Measurements from ENCODE around the gene GPD2.
"Not testable (repeated sequence)": the region's sequence is repeated elsewhere in the genome, so short reads cannot be mapped to it uniquely, and the experiment has no call there.

The GPD2 gene

DNA sequence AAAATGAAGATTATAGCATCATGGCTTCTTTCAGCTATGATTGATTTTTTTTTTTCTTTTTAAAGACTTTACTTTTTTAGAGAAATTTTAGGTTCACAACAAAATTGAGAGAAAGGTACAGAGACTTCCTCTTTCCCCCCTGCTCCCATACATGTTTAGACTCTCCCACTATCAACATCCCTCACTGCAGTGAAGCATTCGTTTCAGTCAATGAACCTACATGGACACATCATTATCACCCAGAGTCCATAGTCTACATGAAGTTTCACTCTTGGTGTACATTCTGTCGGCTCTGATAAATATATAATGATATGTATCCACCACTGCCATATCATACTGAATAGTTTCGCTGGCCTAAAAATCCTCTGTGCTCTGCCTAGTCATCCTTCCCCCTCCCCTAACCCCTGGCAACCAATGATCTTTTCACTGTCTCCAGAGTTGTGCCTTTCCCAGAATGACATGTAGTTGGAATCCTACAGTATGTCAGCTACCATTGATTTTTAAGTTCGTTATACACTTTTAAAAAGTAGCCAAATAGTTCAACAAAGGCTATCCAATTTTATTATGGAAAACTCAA, 86.8 kb downstream of the GPD2 start:
- no peak overlapping the region for H3K4me3 ChIP-seq (ENCODE audit: low read length)
- TF ChIP-seq, protein P1, sequence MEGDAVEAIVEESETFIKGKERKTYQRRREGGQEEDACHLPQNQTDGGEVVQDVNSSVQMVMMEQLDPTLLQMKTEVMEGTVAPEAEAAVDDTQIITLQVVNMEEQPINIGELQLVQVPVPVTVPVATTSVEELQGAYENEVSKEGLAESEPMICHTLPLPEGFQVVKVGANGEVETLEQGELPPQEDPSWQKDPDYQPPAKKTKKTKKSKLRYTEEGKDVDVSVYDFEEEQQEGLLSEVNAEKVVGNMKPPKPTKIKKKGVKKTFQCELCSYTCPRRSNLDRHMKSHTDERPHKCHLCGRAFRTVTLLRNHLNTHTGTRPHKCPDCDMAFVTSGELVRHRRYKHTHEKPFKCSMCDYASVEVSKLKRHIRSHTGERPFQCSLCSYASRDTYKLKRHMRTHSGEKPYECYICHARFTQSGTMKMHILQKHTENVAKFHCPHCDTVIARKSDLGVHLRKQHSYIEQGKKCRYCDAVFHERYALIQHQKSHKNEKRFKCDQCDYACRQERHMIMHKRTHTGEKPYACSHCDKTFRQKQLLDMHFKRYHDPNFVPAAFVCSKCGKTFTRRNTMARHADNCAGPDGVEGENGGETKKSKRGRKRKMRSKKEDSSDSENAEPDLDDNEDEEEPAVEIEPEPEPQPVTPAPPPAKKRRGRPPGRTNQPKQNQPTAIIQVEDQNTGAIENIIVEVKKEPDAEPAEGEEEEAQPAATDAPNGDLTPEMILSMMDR (conservative IDR thresholded peaks at IDR 0.05; ENCODE audit: low read length): no peak
- no peak for DNase-seq (ENCODE audit: low read depth)

DNA sequence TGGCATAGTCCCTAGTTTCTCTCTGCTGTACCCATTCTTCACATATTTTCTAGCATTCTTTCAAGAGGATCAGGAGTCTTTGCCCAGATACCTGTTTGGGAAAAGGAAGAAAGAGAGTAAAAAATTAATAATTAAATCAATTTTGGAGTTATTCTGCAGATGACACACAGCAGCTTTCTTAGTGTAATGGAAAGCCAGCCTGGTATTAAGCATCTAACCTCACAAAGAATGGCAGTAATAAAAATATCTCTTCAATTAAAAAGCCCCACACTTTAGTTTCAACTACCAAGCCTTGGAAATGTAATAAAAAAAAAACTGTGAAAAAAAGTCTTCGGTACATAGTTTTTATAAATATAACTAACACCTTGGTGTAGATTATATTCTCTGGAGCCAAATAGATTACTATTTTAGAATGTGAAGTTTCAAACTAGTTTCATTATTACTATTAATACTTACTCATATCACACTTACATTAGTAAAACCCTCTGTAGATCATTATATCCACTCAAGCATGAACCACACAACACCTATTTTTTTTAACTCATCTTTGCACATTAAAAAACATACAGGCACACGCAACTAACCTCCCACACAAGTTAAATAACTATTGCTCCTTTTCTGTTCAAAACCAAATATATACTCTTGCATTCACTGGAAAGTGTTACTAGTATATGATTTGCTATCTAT, 90.9 kb downstream of the GPD2 start:
- H3K4me3 ChIP-seq (ENCODE audit: low read length): no peak overlapping the region
- TF ChIP-seq, protein P1 (conservative IDR thresholded peaks at IDR 0.05; ENCODE audit: low read length): no peak
- no peak for DNase-seq (ENCODE audit: low read depth)

DNA sequence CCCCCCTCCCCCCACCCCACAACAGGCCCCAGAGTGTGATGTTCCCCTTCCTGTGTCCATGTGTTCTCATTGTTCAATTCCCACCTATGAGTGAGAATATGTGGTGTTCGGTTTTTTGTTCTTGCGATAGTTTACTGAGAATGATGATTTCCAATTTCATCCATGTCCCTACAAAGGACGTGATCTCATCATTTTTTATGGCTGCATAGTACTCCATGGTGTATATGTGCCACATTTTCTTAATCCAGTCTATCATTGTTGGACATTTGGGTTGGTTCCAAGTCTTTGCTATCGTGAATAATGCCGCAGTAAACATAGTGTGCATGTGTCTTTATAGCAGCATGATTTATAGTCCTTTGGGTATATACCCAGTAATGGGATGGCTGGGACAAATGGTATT, 92.4 kb downstream of the GPD2 start:
- not testable (repeated sequence) for DNase-seq (ENCODE audit: low read depth); H3K4me3 ChIP-seq (ENCODE audit: low read length)

DNA sequence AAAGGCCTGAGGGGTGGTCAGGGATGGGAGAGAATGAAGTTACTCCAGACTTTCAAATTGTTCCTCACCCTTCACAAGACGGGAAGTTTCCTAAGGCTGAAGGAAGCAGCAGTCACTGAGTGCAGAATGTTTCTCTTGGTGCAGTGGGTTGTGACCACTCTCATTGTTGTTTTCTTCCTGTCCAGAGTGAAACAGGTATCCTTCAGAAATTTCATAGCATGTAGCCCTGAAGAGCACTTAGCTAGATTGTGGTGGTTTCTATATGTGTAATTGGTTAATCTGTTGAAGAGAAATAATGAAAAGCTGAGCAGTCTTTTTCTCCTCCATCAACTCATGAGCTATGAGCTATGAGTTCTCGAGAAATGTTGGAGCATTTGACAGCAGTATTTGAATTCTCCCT, 96.8 kb downstream of the GPD2 start:
- H3K4me3 ChIP-seq (ENCODE audit: low read length): no peak overlapping the region
- TF ChIP-seq, protein P1 (conservative IDR thresholded peaks at IDR 0.05; ENCODE audit: low read length): no peak
- DNase-seq (ENCODE audit: low read depth): no peak

DNA sequence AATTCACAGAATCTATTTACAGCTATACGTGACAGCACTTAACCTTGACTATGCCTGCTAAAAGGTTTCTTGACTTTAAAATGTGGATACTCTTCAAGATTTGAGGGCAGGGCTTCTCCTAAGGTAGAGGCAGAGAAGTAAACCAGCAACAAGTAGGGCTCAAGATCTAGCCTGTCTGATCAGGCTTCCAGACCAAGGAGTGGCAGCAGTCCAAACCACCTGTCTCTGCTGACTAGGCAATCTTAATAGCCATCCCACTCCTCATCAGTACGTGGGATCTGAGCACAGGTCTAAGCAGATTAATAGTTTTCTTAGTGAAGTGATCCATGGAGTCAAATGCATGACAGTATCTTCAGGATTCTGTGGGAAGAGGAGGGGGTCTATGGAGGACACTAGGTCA, 100.4 kb downstream of the GPD2 start:
- no peak overlapping the region for H3K4me3 ChIP-seq (ENCODE audit: low read length)
- TF ChIP-seq, protein P1 (conservative IDR thresholded peaks at IDR 0.05; ENCODE audit: low read length): no peak
- no peak for DNase-seq (ENCODE audit: low read depth)

DNA sequence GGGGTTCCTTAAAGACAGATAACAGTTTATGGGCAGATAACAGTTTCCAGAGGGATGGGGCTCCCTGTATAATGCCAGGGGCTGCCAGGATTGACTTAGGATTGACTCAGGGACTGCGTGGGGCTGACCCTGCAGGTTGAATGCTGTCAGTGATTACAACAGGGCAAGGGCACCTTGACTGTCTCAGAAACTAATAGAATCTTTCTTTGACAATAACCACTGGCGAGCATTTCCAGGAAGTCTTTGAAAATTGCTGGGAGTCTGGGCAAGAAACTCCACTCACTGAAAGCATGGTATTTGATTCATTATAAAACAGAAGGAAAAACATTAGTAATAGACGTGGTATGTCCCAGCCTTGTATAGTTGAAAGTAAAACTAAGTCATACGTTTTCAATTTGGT, 101.0 kb downstream of the GPD2 start:
- DNase-seq (ENCODE audit: low read depth): peak; percentile 78
- TF ChIP-seq, protein P1 (conservative IDR thresholded peaks at IDR 0.05; ENCODE audit: low read length): no peak
- no peak overlapping the region for H3K4me3 ChIP-seq (ENCODE audit: low read length)

DNA sequence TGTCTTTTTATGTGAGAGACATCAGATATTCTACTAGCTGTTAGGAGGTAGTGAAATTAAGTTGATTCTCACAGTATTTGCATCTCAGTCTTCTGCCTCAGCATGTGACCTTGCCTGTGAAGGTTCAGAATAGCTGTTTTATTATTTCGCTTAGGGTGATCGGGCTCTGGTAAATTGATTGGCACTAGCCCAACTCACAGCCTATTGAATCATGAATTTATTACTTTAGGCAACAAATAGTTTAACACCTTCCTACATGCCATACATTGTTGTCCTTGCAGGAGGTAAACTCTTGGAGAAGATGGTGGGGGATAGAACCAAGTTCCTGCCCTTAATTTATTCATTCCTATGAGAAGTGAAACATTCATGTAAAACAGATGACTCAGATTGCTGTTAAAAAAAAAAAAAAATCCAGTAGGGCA, 101.9 kb downstream of the GPD2 start:
- TF ChIP-seq, protein P1 (conservative IDR thresholded peaks at IDR 0.05; ENCODE audit: low read length): no peak
- no peak overlapping the region for H3K4me3 ChIP-seq (ENCODE audit: low read length)
- peak; percentile 29 for DNase-seq (ENCODE audit: low read depth)

All from AG10803 (cell line).